MG63 (cell line): ENCODE results near the gene SPR. TPM values are rescaled to one million over a fixed set of nuclear protein-coding genes. Genes with fewer than 3 reads are reported as not detected.

Experiments used
- DNase-seq: peaks from one replicate; pipeline ENCODE4 v3.0.0-alpha.2; 2020
- H3K27me3 ChIP-seq: fragments of 250-450 bp; sonication (Bioruptor Pico); 2 replicates; pipeline ENCODE4 v1.5.1; 2020; ENCODE audit warnings: mild to moderate bottlenecking, moderate library complexity
- H3K36me3 ChIP-seq: fragments of 250-450 bp; sonication (Bioruptor Pico); 2 replicates; pipeline ENCODE4 v1.5.1; 2020; ENCODE audit warnings: mild to moderate bottlenecking, moderate library complexity
- H3K4me3 ChIP-seq: fragments of 250-450 bp; sonication (Bioruptor Pico); 2 replicates; pipeline ENCODE4 v1.5.1; 2020; ENCODE audit warnings: mild to moderate bottlenecking, moderate library complexity
- H3K9me3 ChIP-seq: fragments of 250-450 bp; sonication (Bioruptor Pico); 2 replicates; pipeline ENCODE4 v1.5.1; 2020; ENCODE audit warnings: mild to moderate bottlenecking, moderate library complexity
- total RNA-seq: library from RNA; depleted of rRNA; stranded (reverse); fragments of >200 nt; shearing (Covaris generic); gene quantifications from 2 replicates; pipeline ENCODE4 v1.2.3, GENCODE V29; 2014; ENCODE audit warnings: low replicate concordance; rRNA removed

Gene SPR
- 57.7 and 57.8 TPM in 2 replicates for total RNA-seq

GRCh38 chr2:72887032-72887739, at the start of gene SPR:
Gene SPR, plus strand, starts transcription at chr2:72887408. Its CDS starts 25 bp downstream, at chr2:72887433.
- DNase-seq: peak; percentile 87
- no peaks in the 10 kb centered on the region for H3K9me3 ChIP-seq
- H3K4me3 ChIP-seq: peak within 1 kb of the TSS; percentile 63
- H3K27me3 ChIP-seq: no peaks in the 10 kb centered on the region
- peaks cover 11% of the 10 kb centered on the region for H3K36me3 ChIP-seq

GRCh38 chr2:72840066-72840465, 47.1 kb upstream of the SPR start:
- Histone ChIP-seq H3K4me3 (no peak overlapping the region), H3K9me3 (no peaks in the 10 kb centered on the region), H3K27me3 (no peaks in the 10 kb centered on the region), H3K36me3 (no peaks in the 10 kb centered on the region)
- DNase-seq: no peak

GRCh38 chr2:72841462-72842125, 45.6 kb upstream of the SPR start:
- H3K4me3 ChIP-seq: no peak overlapping the region
- DNase-seq: no peak
- no peaks in the 10 kb centered on the region for H3K9me3 ChIP-seq
- no peaks in the 10 kb centered on the region for H3K36me3 ChIP-seq
- H3K27me3 ChIP-seq: no peaks in the 10 kb centered on the region

- Histone ChIP-seq H3K9me3 (no peaks in the 10 kb centered on the region), H3K27me3 (peaks cover 3% of the 10 kb centered on the region; the same call in 1 of the 2 replicates), H3K4me3 (no peak overlapping the region), H3K36me3 (no peaks in the 10 kb centered on the region)
- no peak for DNase-seq
Measured at GRCh38 chr2:72843301-72843700, 43.9 kb upstream of the SPR start.

- H3K9me3 ChIP-seq: no peaks in the 10 kb centered on the region
- no peak for DNase-seq
- peaks cover 3% of the 10 kb centered on the region for H3K27me3 ChIP-seq
- H3K36me3 ChIP-seq: no peaks in the 10 kb centered on the region
- H3K4me3 ChIP-seq: no peak overlapping the region
Measured at GRCh38 chr2:72846171-72847095, 40.8 kb upstream of the SPR start.

- Histone ChIP-seq H3K36me3 (no peaks in the 10 kb centered on the region), H3K27me3 (peaks cover 3% of the 10 kb centered on the region), H3K4me3 (no peak overlapping the region), H3K9me3 (no peaks in the 10 kb centered on the region)
- DNase-seq: no peak
Measured at GRCh38 chr2:72847534-72848315, 39.5 kb upstream of the SPR start.

GRCh38 chr2:72848436-72849137, 38.6 kb upstream of the SPR start:
- Histone ChIP-seq H3K36me3 (no peaks in the 10 kb centered on the region), H3K4me3 (no peak overlapping the region), H3K27me3 (peaks cover 3% of the 10 kb centered on the region), H3K9me3 (no peaks in the 10 kb centered on the region)
- no peak for DNase-seq

- Histone ChIP-seq H3K4me3 (no peak overlapping the region), H3K9me3 (no peaks in the 10 kb centered on the region), H3K27me3 (peaks cover 3% of the 10 kb centered on the region), H3K36me3 (no peaks in the 10 kb centered on the region)
- no peak for DNase-seq
Measured at GRCh38 chr2:72849138-72849462, 38.1 kb upstream of the SPR start.

GRCh38 chr2:72851333-72851732, 35.9 kb upstream of the SPR start:
- H3K27me3 ChIP-seq: peaks cover 7% of the 10 kb centered on the region
- H3K9me3 ChIP-seq: no peaks in the 10 kb centered on the region
- H3K36me3 ChIP-seq: no peaks in the 10 kb centered on the region
- DNase-seq: no peak
- no peak overlapping the region for H3K4me3 ChIP-seq

- no peaks in the 10 kb centered on the region for H3K36me3 ChIP-seq
- H3K9me3 ChIP-seq: peaks cover 4% of the 10 kb centered on the region; the same call in 1 of the 2 replicates
- H3K27me3 ChIP-seq: peaks cover 27% of the 10 kb centered on the region
- H3K4me3 ChIP-seq: no peak overlapping the region
- peak; percentile 20 for DNase-seq
Measured at GRCh38 chr2:72859831-72860262, 27.4 kb upstream of the SPR start.

GRCh38 chr2:72862239-72862988, 24.8 kb upstream of the SPR start:
- H3K4me3 ChIP-seq: peak overlapping the region; percentile 25
- no peaks in the 10 kb centered on the region for H3K36me3 ChIP-seq
- H3K9me3 ChIP-seq: peaks cover 4% of the 10 kb centered on the region; the same call in 1 of the 2 replicates
- peaks cover 18% of the 10 kb centered on the region for H3K27me3 ChIP-seq
- peak; percentile 81 for DNase-seq

GRCh38 chr2:72863046-72863445, 24.2 kb upstream of the SPR start:
- peaks cover 3% of the 10 kb centered on the region; the same call in 1 of the 2 replicates for H3K9me3 ChIP-seq
- no peak overlapping the region for H3K4me3 ChIP-seq
- no peak for DNase-seq
- H3K27me3 ChIP-seq: peaks cover 15% of the 10 kb centered on the region
- H3K36me3 ChIP-seq: no peaks in the 10 kb centered on the region

- Histone ChIP-seq H3K27me3 (peaks cover 15% of the 10 kb centered on the region), H3K4me3 (no peak overlapping the region), H3K36me3 (no peaks in the 10 kb centered on the region), H3K9me3 (no peaks in the 10 kb centered on the region)
- DNase-seq: no peak
Measured at GRCh38 chr2:72864500-72864899, 22.7 kb upstream of the SPR start.

GRCh38 chr2:72871060-72871459, 16.1 kb upstream of the SPR start:
- peaks cover 13% of the 10 kb centered on the region for H3K27me3 ChIP-seq
- peaks cover 4% of the 10 kb centered on the region; the same call in 1 of the 2 replicates for H3K9me3 ChIP-seq
- DNase-seq: no peak
- no peaks in the 10 kb centered on the region for H3K36me3 ChIP-seq
- H3K4me3 ChIP-seq: no peak overlapping the region

- Histone ChIP-seq H3K27me3 (peaks cover 13% of the 10 kb centered on the region), H3K9me3 (peaks cover 4% of the 10 kb centered on the region; the same call in 1 of the 2 replicates), H3K4me3 (no peak overlapping the region), H3K36me3 (no peaks in the 10 kb centered on the region)
- DNase-seq: no peak
Measured at GRCh38 chr2:72871880-72872279, 15.3 kb upstream of the SPR start.
